ENCODE data around the gene FGF21.
"Not testable (repeated sequence)": the region's sequence is repeated elsewhere in the genome, so short reads cannot be mapped to it uniquely, and the experiment has no call there.

FGF21 gene, protein sequence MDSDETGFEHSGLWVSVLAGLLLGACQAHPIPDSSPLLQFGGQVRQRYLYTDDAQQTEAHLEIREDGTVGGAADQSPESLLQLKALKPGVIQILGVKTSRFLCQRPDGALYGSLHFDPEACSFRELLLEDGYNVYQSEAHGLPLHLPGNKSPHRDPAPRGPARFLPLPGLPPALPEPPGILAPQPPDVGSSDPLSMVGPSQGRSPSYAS

DNA sequence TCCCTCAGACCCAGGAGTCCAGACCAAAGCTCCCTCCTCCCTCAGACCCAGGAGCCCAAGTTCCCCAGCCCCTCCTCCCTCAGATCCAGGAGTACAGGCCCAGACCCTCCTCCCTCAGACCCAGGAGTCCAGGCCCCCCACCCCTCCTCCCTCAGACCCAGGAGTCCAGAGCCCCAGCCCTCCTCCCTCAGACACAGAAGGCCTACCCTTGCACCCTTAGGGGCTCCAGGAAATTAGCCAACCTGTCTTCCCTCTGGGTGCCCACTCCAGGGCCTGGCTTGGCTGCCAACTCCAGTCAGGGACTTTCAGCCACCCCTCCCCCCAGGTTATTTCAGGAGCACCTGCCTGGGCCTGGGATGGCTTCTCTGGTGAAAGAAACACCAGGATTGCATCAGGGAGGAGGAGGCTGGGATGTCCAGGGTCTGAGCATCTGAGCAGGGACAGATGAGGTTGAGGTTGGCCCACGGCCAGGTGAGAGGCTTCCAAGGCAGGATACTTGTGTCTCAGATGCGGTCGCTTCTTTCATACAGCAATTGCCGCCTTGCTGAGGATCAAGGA lies at the start of gene FGF21:
Gene FGF21 (plus strand): TSS at position 441 of the 558 bp plus-strand sequence. CDS start 713 bp downstream, outside the sequence.
- no peak for DNase-seq

DNA sequence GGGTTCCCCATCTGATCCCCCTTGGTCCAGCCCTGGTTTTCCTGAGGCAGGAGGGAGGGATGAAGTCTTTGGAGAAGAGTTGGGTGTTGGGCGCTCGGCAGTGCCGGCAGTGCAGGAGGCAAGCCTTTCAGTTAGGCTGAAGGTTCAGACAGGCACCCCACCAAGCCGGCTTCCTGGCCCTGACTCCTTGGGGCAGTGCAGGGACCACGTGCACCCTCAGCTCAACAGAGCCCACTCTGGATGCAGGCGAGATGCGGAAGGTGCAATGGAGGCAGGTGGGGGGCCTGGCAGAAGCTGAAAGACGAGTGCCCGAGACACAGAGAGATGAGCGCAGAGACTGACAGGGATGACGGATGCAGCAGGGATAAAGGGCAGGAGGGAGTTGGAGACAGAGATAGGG lies 46.9 kb upstream of the FGF21 start:
- DNase-seq: no peak

DNA sequence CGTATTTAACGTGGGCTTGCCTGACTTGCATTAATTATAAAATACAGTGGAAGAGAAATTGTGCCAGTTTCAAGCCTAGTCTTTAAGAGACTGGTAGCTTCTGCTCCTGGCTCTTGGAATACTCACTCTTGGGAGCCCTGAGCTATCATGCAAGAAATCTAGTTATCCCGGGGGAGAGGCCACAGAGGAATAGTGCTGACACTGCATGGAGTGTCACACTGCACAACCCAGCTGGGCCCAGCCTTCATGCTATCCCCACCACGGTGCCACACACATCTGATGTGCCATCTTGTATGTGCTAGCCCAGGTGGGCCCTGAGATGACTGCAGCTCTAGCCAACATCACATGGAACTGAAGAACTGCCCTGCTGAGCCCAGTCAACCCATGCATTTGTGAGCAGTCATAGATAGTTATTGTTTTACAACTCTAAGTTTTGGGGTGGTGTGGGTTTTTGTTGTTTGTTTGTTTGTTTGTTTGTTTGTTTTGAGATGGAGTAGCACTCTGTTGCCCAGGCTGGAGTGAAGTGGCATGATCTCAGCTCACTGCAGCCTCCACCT lies 44.1 kb upstream of the FGF21 start:
- no peak for DNase-seq

DNA sequence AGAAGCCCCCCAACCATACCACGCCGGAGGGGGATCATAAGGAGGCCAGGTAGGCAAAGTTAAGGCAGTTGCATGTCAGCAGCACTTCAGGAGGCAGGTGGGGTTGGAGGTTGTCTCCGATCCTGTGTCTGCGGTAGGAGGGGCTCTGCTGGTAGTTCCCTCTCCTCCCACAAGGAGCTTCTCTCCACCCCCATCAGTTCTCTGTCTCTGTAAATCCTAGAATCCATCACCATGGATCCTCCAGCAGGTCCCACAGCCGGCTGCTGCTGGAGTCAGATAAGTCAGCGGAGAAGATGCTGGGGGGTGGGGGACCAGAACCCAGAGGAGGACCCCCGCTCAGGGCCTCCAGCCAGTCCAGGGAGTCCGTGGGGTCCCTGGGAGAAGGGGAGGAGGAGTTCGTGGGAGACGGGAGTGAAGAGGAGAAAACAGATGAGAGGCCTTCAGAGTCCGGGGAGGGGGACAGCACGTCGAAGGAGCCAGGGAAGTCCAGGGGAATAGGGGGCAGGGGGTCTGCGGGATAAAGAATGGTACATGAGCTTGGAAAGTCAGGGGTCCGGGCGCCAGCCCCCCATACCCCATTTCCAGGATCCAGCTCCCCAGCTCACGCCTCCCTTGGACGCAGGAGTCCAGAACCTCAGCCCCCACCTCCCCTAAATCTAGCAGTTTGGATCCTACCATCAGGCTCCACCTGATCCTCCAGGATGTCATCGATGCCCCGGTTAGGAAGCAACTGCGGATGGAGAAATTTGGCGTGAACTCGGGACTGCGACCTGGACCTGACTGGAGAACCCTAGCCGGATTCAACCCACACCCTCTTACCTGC lies 42.1 kb upstream of the FGF21 start:
- DNase-seq: no peak

DNA sequence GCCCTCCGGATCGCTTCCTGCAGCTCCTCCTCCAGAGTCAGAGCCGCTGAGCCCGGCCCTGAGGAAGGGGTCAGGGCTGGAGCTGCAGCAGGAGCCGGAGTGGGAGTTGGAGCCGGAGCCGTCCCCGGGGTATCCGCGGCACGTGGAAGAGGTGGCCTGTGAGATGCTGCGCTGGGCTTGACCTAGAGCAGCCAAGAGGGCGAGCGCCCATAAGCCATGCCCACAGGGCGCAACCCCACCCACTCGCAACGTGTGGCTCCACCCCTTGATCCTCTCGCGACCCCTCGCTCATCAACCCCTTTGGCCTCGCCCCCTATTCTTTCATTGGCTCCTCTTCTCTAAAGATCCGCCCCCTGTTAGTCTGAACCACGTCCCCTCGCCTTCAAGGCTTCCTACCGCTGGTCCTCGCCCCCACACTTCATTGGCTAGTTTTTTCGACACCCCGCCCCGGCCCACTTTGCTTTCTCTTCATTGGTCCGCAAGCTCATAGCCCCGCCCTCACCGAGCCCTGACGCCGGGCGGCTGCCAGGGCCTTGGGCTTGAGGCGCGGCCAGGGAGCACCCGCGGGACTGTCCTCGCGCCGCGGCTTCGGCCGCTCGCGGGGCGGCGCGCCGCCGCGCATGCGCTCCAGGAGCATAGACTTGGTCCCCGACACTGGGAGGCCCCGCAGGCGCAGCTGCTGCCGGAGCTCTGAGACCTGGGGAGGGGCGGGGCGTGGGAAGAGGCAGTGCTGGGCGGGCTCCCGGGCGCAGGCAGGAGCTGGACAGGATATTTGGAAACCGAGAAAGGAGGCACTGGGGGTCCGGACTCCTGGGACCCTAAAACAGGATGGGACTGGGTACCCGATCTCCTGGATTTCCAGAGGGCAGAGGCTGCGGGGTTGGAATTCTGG lies 41.2 kb upstream of the FGF21 start:
- DNase-seq: peak; percentile 99

DNA sequence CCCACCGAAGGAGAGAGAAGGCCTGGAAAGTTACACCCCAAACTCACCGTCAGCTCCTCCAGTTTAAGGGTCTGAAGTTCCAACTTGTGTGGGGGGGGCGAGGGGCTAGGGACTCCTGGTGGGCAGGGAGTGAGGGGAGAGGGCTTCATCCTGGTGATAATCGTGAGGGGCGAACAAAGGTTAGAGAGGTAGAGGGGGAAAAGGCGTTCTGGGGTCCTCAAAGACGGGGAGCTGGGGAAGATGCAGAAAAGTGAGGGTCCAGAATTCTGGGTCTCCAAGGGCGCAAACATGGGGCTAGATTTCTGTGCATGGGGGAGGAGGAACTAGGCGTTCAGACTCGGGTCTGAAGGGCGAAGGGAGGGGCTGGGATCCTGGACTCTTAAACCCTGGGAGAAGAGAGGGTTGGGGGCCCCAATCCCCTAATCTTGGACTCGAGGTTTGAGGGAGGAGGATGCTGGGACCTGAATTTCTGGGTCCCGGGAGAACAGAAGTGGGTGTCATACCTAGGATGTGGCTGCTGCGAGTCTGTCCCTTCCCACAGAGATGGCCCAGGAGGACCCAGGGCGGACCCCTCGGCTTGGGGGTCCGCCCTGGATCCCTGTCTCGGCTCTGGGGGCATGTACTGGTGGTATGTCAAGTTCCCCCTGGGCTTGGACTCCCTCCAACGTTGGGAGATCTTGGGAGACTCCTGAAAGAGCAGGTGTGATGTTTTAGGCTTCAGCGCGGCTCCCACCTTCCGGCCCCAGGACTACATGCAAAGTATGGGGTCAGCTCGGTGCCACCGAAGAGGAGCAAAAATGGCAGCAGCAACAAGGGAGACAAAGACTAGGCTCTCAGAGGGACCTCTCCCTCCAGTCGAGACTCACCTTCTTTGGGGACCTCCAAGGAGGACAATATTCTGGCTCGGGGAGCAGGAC lies 40.3 kb upstream of the FGF21 start:
- no peak for DNase-seq

DNA sequence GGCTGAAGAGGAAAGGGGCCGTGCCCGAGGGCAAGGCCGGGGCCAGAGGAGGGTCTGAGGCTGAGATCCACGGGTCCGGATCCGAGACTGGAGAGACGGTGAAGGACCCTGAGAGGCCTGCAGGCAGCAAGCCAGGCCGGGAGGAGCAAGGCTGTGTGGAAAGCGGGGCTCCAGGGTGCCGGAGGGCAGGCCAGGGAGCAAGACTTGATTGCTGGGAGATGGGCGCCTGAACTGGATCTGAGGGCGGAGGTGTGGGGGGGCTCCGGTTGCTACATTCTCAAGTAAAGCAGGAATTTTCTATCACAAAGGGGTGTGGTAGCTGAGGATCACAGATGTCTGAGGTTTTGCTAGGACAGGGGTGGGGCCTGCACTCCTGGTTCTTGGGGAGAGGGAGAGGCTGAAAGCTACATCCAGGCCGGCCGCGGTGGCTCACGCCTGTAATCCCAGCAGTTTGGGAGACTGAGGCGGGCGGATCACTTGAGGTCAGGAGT lies 39.6 kb upstream of the FGF21 start:
- no peak for DNase-seq

DNA sequence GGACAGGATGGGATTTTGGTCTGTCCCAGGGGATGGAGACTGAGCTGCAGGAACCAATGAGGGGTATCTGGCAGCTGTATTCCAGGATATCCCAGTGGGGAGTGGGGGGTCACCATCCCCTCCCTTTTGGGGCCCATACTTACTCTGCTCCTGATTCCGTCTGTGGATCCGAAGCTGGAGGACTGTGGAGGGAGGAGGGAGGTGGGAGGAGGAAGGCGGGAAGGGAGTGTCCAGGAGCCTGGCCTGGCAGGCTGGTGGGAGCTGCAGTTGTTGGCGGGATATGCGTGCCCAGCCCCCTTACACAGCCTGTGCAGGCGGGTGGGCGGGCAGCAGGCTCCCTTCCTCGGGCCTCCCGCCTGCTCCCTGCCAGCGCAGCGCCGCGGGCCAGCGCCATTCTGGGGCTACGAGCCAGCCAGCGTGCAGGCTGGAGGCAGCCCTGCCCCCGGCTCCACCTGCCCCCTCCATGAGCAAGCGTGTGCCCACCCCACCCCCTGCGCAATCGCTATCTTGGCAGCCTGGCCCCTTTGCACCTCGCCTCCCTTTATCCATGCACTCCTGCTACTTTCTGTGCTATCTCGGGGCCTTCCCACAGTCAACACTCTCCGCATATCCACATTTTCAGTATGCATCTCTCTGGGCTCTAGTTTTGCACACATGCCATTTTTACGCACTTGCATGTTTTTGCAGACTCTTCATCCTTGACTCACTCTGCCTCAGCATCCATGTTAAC lies 38.6 kb upstream of the FGF21 start:
- DNase-seq: no peak

DNA sequence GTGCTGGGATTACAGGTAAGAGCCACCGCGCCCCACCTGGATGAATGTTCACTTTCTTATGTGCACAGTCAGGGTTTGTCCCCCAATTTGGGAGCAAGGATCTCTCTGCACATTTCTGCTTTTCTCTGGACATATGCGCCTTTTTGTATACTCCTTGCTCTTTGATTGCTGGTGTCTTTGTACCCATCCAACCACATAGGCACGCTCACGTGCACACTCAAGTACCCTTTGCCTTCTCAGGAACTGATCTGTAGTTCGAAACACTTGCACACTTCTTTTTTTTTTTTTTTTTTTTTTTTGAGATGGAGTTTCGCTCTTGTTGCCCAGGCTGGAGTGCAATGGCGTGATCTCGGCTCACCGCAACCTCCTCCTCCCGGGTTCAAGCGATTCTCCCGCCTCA lies 37.2 kb upstream of the FGF21 start:
- not testable (repeated sequence) for DNase-seq

DNA sequence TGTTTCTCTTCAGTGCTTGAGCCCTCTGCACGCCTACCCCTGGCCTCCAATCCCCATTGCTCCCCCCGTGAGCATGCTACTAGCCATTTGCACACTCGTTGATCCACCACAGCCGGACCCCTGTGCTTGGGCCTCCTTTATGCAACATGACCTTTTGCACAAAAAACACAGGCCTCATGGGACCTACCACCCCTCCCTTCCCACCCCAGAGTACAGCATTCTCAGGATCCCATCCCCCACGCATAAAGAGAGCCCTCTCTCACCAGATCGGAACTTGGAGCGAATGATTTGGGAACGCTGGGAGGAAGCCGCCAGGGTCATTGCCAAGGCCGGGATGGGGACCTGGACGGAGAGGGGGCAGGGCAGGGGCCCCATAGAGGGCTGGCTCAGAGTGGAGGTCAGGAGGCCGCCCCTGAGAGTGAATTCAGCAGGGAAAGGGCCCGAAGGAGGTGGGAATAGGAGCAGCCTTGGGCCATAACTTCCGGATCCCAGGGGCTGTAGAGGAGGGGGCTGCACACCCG lies 36.6 kb upstream of the FGF21 start:
- no peak for DNase-seq

DNA sequence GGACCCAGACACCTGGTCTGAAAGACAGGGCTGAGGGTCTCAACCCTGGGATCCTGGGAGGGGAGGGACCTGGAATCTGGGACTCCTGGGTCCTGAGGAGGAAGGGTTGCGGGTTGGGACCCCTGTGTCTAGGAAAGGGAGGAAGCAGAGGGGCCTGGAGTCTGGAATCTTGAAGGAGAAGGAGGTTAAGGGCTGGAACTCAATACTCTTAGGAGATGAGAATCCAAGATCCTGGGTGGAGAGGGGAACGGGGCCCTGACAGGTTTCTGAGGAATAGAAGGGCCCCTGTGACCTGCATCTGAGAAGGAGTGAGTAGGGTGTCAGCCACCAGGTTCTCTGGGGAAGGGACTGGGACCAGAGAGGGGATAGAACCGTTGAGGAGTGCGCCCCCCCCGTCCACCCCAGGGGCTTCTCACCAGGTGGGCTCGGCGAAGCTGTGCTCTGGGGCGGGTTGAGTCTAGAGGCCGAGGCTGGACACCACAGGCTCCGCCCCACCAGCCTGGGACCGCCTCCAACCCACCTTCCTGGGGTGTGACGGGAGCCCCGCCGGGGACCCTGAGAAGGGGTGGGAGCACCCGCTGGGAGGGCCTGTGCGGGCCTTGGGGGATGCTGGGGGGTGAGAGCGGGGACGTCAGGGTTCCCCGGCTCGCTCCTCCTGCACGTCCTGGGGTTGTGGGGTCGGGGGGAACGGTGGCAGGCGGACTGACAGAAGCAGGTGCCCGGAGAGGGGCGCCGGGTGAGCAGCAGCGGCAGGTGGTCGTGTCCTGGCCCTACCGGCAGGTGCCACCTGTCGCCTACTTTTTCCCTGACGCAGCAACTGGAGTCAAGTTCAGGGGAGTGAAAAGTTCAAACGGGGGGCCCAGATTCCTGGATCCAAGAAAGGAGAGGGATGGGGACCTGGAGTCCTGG lies 35.8 kb upstream of the FGF21 start, which contains the start of gene MAMSTR:
Gene MAMSTR (minus strand): TSS at position 463 of the 909 bp plus-strand sequence. CDS start 694 bp downstream, outside the sequence.
- no peak for DNase-seq

DNA sequence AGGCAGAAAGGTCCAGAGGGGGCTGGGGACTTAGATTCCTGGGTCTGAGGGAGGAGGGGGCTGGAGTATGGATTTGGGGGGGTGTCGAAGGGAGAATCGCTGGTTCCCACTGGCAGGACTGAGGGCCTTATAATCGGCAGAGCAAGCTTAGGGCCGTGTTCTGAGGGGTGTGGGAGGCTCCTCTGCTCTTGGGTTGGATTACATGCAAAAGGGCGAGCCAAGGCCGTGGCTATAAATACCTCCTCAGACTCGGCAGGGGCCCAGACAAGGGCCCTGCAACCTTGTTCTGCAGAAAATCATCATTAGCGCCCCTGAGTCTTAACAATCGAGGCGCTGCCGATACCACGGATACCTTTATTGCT lies 35.1 kb upstream of the FGF21 start:
- no peak for DNase-seq

DNA sequence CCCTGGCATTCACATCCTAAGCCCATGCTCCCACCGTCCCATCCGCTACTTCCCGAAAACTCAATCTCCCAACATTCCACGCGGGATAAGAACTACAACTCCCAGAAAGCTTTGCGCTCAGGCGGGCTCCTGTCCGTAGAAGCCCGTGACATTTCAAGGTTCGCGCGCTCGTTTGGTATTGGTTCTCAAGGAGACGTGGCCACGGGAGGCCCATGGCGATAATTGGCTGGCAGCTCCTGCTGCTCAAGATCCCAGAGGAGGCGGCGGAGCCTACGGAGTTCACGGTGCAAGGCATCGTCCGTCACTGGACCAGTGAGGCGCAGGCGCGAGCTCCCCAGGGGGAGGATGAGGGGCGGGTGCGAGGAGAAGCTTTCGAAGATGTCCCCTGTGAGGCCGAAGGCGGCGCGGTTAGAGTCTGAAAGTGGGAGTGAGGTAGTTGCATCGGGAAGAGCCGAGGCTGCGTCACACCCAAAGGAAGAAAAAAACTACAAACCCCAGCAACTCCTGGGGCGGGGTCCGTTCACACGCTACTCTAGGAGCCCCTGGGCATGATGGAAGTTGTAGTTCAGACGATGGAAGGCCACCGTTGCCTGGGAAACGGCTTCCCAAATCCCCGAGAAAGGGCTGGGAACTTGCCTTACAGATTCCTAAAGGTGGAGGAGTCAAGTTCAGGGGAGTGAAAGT lies 34.6 kb upstream of the FGF21 start:
- peak; percentile 95 to 96 for DNase-seq

DNA sequence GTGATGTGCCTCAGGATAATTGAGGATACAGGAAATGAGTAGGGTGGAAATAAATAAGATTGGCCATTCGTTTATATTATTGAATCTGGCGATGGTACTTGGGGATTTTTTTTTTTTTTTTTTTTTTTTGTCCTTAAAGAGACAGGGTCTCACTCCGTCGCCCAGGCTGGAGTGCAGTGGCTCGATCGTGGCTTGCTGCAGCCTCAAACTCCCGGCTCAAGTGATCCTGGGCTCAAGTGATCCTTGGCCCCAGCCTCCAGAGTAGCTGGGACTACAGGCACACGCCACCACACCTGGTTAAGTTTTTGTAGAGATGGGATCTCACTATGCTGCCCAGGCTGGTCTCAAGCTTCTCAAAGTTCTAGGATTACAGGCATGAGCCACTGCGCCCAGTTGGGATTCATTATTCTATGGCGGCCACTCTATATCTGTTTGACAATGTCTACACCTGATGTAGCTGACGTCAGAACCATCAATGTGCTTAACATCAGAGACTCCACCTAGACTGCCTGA lies 33.1 kb upstream of the FGF21 start:
- no peak for DNase-seq

DNA sequence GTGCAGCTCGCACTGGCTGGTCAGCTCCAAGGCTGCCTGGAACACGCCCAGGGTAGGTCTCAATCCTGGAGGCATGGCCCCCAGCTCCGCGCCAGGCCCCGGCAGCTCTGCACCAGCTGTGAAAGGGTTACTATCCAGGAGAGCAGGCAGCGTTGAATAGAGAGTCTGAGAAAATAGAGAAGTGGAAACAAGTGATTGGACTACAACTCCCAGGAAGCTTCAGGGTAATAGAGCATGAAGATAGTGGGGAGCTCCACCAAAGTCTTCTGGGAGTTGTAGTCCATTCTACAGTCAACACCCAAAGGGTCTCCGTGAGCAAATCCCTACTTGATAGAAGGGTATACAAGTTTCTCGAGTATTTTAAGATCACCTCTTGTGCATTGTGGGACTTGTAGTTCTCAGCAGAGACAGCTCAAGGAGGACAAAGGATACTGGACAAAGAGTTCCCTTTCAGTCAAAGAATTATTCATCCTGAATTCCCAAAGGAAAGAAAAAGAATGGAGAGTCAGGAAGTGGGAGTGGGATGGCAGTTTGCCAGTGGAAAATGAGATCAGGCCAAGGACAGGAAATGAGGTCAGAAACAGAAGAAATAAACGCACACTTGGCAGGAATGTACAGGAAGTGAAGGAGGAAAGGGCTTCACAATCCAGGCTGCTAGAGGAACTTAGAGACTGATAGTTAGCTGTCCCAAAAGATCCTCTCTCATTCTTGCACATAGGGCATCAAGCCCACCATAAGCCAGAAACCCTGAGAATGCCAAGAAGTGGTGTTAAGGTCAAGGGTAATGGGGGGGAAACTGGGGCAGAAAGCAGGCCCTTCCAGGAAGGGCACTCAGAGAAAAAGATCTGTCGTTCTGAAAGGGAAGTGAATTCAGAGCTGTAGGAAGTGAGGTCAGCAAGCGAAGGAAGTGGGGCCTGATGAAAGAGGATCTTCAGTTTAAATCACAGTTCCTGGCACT lies 30.2 kb upstream of the FGF21 start:
- DNase-seq: peak; percentile 63 to 75

DNA sequence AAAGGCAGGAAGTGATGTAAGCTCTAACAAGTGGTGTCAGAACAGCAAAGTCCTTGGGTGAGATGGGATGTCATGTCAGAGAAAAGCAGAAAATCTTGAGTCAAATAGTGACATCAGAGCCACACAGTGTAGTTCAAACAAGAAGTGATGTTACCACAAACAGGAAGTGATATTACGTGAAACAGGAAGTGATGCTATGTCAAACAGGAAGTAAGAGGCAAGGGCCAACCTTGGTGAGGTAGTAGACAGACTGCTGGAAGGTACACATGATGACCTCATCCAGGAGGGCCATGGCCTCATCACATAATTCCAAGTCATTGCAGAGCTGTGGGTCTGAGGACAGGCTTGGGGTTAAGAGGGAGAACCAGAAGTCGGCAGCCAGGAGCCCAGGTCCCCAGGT lies 28.8 kb upstream of the FGF21 start:
- peak; percentile 69 to 77 for DNase-seq
